ENCODE data around the gene SLC39A5.

SLC39A5 gene

DNA sequence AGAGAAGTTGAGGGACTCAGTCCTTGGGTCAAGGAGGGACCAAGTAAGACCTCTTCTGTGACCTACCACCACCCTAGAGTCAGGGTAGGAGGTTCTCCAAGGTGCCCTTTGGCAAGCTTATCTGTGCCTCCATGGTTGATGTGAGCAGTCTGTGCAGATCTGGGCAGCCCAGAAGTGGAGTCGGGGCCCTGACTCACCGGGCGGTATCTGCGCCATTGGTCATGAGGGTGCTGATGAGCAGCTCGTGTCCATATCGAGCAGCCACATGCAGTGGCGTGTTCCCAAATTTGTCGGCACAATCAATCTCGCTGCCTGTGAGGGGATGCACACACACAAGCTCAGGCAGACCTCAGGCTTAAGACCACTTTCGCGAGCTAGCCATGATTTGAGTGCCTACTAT is 23.2 kb downstream of the SLC39A5 start:
- TF ChIP-seq, protein P1, sequence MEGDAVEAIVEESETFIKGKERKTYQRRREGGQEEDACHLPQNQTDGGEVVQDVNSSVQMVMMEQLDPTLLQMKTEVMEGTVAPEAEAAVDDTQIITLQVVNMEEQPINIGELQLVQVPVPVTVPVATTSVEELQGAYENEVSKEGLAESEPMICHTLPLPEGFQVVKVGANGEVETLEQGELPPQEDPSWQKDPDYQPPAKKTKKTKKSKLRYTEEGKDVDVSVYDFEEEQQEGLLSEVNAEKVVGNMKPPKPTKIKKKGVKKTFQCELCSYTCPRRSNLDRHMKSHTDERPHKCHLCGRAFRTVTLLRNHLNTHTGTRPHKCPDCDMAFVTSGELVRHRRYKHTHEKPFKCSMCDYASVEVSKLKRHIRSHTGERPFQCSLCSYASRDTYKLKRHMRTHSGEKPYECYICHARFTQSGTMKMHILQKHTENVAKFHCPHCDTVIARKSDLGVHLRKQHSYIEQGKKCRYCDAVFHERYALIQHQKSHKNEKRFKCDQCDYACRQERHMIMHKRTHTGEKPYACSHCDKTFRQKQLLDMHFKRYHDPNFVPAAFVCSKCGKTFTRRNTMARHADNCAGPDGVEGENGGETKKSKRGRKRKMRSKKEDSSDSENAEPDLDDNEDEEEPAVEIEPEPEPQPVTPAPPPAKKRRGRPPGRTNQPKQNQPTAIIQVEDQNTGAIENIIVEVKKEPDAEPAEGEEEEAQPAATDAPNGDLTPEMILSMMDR (IDR thresholded peaks at IDR 0.05), result no peak

DNA sequence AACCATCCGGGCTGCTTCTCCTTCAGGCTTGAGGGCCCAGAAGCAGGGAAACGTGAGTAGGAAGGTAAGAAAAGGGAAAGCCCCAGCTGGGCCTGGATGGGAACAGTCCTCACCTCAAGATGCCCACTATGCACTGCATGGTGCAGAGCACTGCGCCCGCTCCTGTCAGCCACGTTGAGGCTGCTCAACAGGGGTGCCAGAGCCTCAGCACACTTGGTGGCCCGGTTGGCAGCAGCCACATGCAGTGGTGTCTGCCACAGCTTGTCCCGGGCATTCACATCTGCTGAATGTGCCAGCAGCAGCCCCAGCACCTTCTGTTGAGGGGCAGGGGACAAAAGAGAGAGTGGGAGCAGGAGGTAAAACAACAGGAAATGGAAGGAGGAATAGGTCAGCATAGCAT is 25.8 kb downstream of the SLC39A5 start:
- TF ChIP-seq, protein P1 (IDR thresholded peaks at IDR 0.05), result no peak

GRCh38 chr12:56256326-56256960 is 26.6 kb downstream of the SLC39A5 start:
- TF ChIP-seq, protein P1 (IDR thresholded peaks at IDR 0.05), result no peak

- TF ChIP-seq, protein P1 (IDR thresholded peaks at IDR 0.05), result no peak
These were observed 27.2 kb downstream of the SLC39A5 start for GRCh38 chr12:56257071-56257470.

DNA sequence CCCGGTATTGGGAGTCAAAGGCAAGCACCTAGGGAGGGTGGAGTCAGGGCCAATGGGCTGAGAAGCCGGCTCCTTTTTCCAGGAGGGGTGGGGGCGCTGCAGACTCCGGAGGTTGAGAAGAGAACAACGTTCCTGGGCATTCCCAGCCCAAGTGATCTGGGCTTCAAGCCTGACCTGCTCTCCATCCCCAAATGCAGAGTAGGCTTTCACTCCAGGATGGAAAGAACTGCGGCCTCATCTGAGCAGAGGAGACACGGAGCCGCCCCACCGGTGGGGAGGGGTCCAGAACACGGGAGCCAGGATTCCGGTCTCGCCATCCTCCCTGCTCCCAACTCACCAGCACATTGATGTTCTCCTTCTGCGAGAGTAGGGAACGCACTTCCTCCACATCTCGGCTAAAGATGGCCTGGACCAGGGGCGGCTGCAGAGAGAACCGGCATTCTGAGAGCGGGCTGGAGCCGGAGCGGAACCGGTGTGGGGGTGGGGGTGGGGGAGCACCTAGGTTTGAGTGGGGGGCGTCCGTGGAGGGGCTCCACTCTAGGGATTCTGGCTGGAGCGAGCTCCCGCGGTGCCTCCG is 27.7 kb downstream of the SLC39A5 start:
- TF ChIP-seq, protein P1 (IDR thresholded peaks at IDR 0.05), result peak; percentile 16; the same call in 1 of the 2 replicates

- TF ChIP-seq, protein P1 (IDR thresholded peaks at IDR 0.05), result peak; percentile 86
These were observed 28.4 kb downstream of the SLC39A5 start, which contains the start of gene ANKRD52 for GRCh38 chr12:56258068-56258819. Gene ANKRD52, minus strand, starts transcription at chr12:56258384. Its CDS starts 115 bp downstream, at chr12:56258269.

DNA sequence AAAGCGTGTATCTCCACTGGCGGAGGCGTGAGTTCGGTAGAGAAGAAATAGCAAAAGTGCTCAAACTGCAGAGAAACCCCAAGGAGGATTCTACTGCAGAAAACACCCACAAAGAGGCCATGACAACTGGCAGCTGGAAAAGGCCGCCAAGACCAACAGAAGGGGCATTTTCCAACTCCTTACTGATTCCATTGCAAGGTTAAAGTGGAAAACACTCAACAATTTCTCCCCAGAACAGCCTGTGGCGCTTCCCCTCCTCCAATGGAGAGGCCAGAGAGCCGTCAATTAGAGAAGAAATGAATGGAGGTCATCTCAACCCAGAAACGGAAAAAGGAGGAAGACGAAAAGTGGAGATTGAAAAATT is 29.0 kb downstream of the SLC39A5 start:
- TF ChIP-seq, protein P1 (IDR thresholded peaks at IDR 0.05), result no peak
